GM18858 (cell line): ENCODE data around the gene COL5A2.

Experiments
- ATAC-seq: cut with Tn5 transposase; IDR thresholded peaks from one replicate; pipeline ENCODE4 v1.9.1; 2021; ENCODE audit not compliant: unreplicated experiment

Gene COL5A2

GRCh38 chr2:189057316-189057715 lies 122.2 kb downstream of the COL5A2 start:
- no peak for ATAC-seq

GRCh38 chr2:189056200-189057106 lies 123.1 kb downstream of the COL5A2 start:
- ATAC-seq: no peak

- no peak for ATAC-seq
Measured at GRCh38 chr2:189050165-189050712, 129.3 kb downstream of the COL5A2 start.

DNA sequence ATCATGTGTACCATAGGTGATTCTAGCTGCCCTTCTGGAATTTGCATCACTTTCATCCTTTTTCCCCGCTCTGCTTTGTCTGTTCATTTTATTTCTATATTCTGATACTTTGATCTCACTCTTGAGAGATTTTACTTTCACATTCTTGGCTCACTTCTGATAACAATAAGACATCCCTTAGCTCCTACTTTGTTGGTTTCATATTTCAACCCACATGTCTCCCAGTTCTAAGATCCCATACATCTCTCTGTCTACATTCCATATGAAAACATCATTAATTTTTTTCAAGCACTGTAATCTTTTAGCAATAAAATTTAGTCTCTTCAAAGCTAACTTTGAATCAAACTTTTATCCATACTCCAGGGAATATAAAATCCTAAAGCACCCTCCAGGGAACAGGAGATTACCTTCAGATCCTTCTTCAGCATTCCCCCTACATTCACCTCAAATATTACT lies 129.8 kb downstream of the COL5A2 start:
- no peak for ATAC-seq

- ATAC-seq: no peak
Measured at GRCh38 chr2:189048189-189048588, 131.4 kb downstream of the COL5A2 start.

GRCh38 chr2:189047171-189047888 lies 132.2 kb downstream of the COL5A2 start:
- no peak for ATAC-seq

DNA sequence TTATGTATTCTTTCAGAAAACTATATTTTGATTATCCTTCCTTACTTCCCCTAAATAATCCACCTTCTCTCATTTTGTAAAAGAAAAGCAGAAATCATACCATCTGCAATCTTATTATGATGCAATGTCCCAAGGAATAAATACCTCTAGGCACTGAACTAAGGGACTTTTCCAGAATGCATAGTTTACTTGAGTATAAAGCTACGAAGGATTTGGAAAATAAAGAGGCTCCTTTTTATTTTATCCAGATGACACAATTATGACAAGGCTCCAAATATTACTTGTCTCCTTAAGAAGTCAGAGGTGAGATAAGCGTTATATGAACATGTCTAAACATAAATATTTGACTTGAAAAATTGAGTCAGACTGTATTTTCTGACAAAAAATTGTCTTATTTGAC lies 133.2 kb downstream of the COL5A2 start:
- ATAC-seq: no peak

GRCh38 chr2:189045836-189046235 lies 133.7 kb downstream of the COL5A2 start:
- no peak for ATAC-seq

DNA sequence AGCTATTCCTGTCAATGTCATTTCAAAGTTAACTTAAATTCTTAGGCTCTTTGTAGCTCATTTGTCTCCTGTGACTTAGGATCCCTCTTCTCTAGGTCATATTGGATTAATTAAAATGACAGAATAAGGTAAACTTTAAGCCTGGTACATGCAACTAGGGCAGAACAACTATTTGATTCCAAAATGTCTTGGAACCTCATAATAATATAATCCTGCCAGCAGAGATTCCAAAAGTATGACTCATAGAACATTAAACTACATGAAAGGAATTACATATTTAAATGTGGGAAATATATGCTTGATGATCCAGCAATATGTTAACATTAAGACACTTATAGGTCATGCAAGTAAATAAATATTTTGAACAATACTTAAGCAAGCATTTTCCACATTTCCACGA lies 142.0 kb downstream of the COL5A2 start:
- no peak for ATAC-seq

GRCh38 chr2:189024901-189025618 lies 154.5 kb downstream of the COL5A2 start:
- ATAC-seq: no peak

DNA sequence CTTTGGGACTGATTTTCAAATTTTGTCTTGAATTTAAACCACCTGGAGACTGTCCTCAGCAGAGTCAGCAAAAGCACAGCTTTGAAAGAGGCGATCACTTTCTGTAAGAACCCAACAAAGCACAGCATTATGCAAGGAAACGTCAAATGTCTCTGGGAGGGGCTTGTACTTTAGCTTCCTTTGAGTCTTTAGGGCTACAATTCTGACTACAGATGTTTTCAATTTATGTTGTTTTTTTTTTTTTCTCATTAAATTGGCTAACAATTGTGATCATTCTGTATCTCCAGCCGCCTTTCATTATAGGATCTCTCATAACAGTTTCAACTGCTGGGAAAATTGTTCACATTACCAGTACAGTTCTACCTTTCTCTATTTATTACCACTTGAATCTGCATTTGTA lies 157.1 kb downstream of the COL5A2 start:
- ATAC-seq: no peak

- no peak for ATAC-seq
Measured at GRCh38 chr2:189022053-189022481, 157.5 kb downstream of the COL5A2 start.

DNA sequence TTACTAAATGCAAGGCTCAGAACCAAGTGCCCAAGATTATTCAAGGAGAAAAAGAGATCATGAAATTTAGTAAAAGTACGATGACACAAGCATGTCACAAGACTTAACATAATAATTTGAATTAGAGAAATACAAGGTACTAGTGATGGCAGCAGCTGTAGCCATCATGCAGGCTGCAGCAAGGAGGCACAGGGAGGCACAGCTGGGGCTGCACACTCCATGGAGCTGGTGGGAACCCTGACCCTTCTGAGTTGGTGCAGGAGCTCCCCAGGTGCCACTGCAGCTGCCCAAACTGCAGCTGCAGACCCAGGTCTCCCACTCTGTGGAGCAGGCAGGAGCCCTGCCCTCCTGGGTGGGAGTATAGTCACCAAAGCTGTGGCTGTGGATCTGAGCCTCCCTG lies 159.4 kb downstream of the COL5A2 start:
- ATAC-seq: no peak

- ATAC-seq: no peak
Measured at GRCh38 chr2:189018631-189019030, 160.9 kb downstream of the COL5A2 start.

GRCh38 chr2:189016311-189016861 lies 163.2 kb downstream of the COL5A2 start:
- ATAC-seq: no peak

- ATAC-seq: no peak
Measured at GRCh38 chr2:189015359-189015758, 164.2 kb downstream of the COL5A2 start.

GRCh38 chr2:189014449-189015138 lies 165.0 kb downstream of the COL5A2 start:
- ATAC-seq: no peak

GRCh38 chr2:189013671-189014448 lies 165.7 kb downstream of the COL5A2 start:
- no peak for ATAC-seq

DNA sequence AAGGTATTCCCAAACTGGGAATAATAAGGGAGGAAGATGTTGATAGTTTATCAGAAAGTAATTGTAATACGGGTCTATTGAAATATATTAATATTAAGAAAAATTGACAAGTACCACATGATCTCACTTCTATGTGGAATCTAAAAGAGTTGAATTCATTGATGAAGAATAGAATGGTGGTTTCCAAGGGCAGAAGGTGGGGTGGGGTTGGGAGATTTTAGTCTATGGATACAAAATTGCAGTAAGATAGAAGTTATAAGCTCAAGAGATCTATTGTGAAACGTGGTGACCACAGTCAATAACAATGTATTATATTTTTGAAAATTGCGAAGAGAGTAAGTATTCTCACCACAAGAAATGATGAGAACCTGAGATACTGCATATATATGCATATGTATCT lies 166.5 kb downstream of the COL5A2 start:
- no peak for ATAC-seq
